Fibroblast of the aortic adventitia (primary cell): ENCODE data around the gene PRPF18. TPM values are rescaled to one million over a fixed set of nuclear protein-coding genes. Genes with fewer than 3 reads are reported as not detected.
"Not testable (repeated sequence)": the region's sequence is repeated elsewhere in the genome, so short reads cannot be mapped to it uniquely, and the experiment has no call there.

ENCODE experiments used
- DNase-seq: peaks from one replicate; pipeline ENCODE4 v3.0.0-alpha.2; 2010; ENCODE audit warnings: low read depth
- H3K4me3 ChIP-seq: 2 replicates; pipeline ENCODE4 v1.5.1; 2011; ENCODE audit warnings: low read depth, mild to moderate bottlenecking, control low read depth, low read length, moderate library complexity
- CTCF ChIP-seq: IDR thresholded peaks from 2 replicates; pipeline ENCODE4 v1.5.1; 2011; ENCODE audit warnings: mild to moderate bottlenecking, low read length, control low read depth, inconsistent platforms; ENCODE audit not compliant: insufficient read depth
- total RNA-seq: library from RNA; depleted of rRNA; stranded (reverse); fragments of >200 nt; gene quantifications from 2 replicates; pipeline ENCODE4 v1.2.3, GENCODE V29; 2012; ENCODE audit warnings: low replicate concordance

The PRPF18 gene
- total RNA-seq, result 37.0 and 89.4 TPM in 2 replicates

- DNase-seq, result peak; percentile 94
- peak within 1 kb of the TSS; percentile 99 for H3K4me3 ChIP-seq
- TF ChIP-seq CTCF, result peak; percentile 99
Observed at GRCh38 chr10:13586676-13587355, at the start of gene PRPF18. TSS of gene PRPF18 (plus strand) at chr10:13586965. CDS start at chr10:13587087, 122 bp downstream.

GRCh38 chr10:13537985-13538384 lies 48.8 kb upstream of the PRPF18 start:
- not testable (repeated sequence) for DNase-seq, H3K4me3 ChIP-seq

- no peak for DNase-seq
- H3K4me3 ChIP-seq, result no peak overlapping the region
- TF ChIP-seq CTCF, result no peak
Observed at GRCh38 chr10:13542533-13542932, 44.2 kb upstream of the PRPF18 start.

- TF ChIP-seq CTCF, result no peak
Observed at GRCh38 chr10:13550802-13551201, 36.0 kb upstream of the PRPF18 start.

GRCh38 chr10:13555884-13556510 lies 30.8 kb upstream of the PRPF18 start:
- no peak for TF ChIP-seq CTCF
- no peak for DNase-seq

More at GRCh38 chr10:13550802-13551201, 36.0 kb upstream of the PRPF18 start:
- H3K4me3 ChIP-seq, result no peak overlapping the region
- DNase-seq, result no peak

GRCh38 chr10:13559124-13559700 lies 27.6 kb upstream of the PRPF18 start:
- no peak overlapping the region for H3K4me3 ChIP-seq
- DNase-seq, result no peak
- TF ChIP-seq CTCF, result no peak

More at GRCh38 chr10:13555884-13556510, 30.8 kb upstream of the PRPF18 start:
- no peak overlapping the region for H3K4me3 ChIP-seq

GRCh38 chr10:13560597-13560996 lies 26.2 kb upstream of the PRPF18 start:
- H3K4me3 ChIP-seq, result no peak overlapping the region
- DNase-seq, result peak; percentile 49
- TF ChIP-seq CTCF, result no peak
